Hematopoietic multipotent progenitor cell treated with erythropoietin and hydrocortisone succinate and interleukin-3 and kit ligand, for 4 days (in vitro differentiated cells): Measurements from ENCODE around the gene CHD1.
"Not testable (repeated sequence)": the region's sequence is repeated elsewhere in the genome, so short reads cannot be mapped to it uniquely, and the experiment has no call there.

Source experiments
- DNase-seq: peaks from one replicate; pipeline ENCODE4 v3.0.0-alpha.2; 2015

The CHD1 gene

GRCh38 chr5:98928873-98929709 is at the start of gene CHD1:
Gene CHD1 (minus strand): TSS chr5:98929007. CDS start chr5:98926386, 2,621 bp downstream.
- peak; percentile 98 for DNase-seq

GRCh38 chr5:98978528-98978927 is 49.7 kb upstream of the CHD1 start:
- DNase-seq = no peak

GRCh38 chr5:98977723-98978122 is 48.9 kb upstream of the CHD1 start:
- DNase-seq = no peak

GRCh38 chr5:98975682-98976407 is 47.0 kb upstream of the CHD1 start:
- no peak for DNase-seq

GRCh38 chr5:98975223-98975622 is 46.4 kb upstream of the CHD1 start:
- DNase-seq = no peak

- DNase-seq = no peak
Measured at GRCh38 chr5:98969400-98969799, 40.6 kb upstream of the CHD1 start.

GRCh38 chr5:98968056-98968564 is 39.3 kb upstream of the CHD1 start:
- DNase-seq = no peak

GRCh38 chr5:98965226-98965625 is 36.4 kb upstream of the CHD1 start:
- DNase-seq = no peak

- DNase-seq = no peak
Measured at GRCh38 chr5:98964621-98965020, 35.8 kb upstream of the CHD1 start.

GRCh38 chr5:98963019-98963418 is 34.2 kb upstream of the CHD1 start:
- no peak for DNase-seq

- DNase-seq = no peak
Measured at GRCh38 chr5:98962587-98962986, 33.8 kb upstream of the CHD1 start.

GRCh38 chr5:98961665-98962344 is 33.0 kb upstream of the CHD1 start:
- DNase-seq = peak; percentile 26

GRCh38 chr5:98957307-98957706 is 28.5 kb upstream of the CHD1 start:
- peak; percentile 39 for DNase-seq

- DNase-seq = not testable (repeated sequence)
Measured at GRCh38 chr5:98955888-98956287, 27.1 kb upstream of the CHD1 start.

GRCh38 chr5:98955471-98955870 is 26.7 kb upstream of the CHD1 start:
- DNase-seq = not testable (repeated sequence)

- DNase-seq = peak; percentile 62
Measured at GRCh38 chr5:98954392-98955028, 25.7 kb upstream of the CHD1 start.

- DNase-seq = no peak
Measured at GRCh38 chr5:98942847-98943246, 14.0 kb upstream of the CHD1 start.

- peak; percentile 50 for DNase-seq
Measured at GRCh38 chr5:98941131-98941883, 12.5 kb upstream of the CHD1 start.

GRCh38 chr5:98940581-98940980 is 11.8 kb upstream of the CHD1 start:
- DNase-seq = no peak

GRCh38 chr5:98938464-98938863 is 9.7 kb upstream of the CHD1 start:
- no peak for DNase-seq

GRCh38 chr5:98936948-98937715 is 8.3 kb upstream of the CHD1 start:
- no peak for DNase-seq
